MCF 10A (cell line): ENCODE data around the gene PLEKHJ1. TPM values are rescaled to one million over a fixed set of nuclear protein-coding genes. Genes with fewer than 3 reads are reported as not detected.

Experiments used
- BruUV-seq: library from RNA; stranded (reverse); fragments of 400-500 nt; replicated peaks from 2 replicates; lab custom pipeline; 2021; lab: Mats Ljungman, UMichigan
- CTCF ChIA-PET: fragments of 300-600 bp; sonication (Branson Sonifier 250); formaldehyde crosslinking; extraction: SDS; loops from one replicate; lab custom pipeline; 2021; ENCODE audit warnings: antibody characterized with exemption, inconsistent platforms; lab: Yijun Ruan, JAX
- POLR2A ChIA-PET: fragments of 300-600, 350-650 bp; sonication (Branson Sonifier 250); formaldehyde crosslinking; extraction: SDS; loops from one replicate; lab custom pipeline; 2020; ENCODE audit warnings: antibody characterized with exemption, inconsistent platforms; lab: Yijun Ruan, JAX
- DNase-seq: peaks from one replicate; pipeline ENCODE4 v3.0.0-alpha.2; 2018; ENCODE audit not compliant: unreplicated experiment
- H3K27ac Mint-ChIP-seq: one replicate; pipeline ENCODE4 v1.8.0; 2022; ENCODE audit warnings: mild to moderate bottlenecking, low read depth, mixed read lengths; ENCODE audit not compliant: unreplicated experiment
- H3K27me3 Mint-ChIP-seq: one replicate; pipeline ENCODE4 v1.8.0; 2022; ENCODE audit warnings: mixed read lengths; ENCODE audit not compliant: insufficient read depth, unreplicated experiment
- H3K36me3 Mint-ChIP-seq: one replicate; pipeline ENCODE4 v1.8.0; 2022; ENCODE audit warnings: mild to moderate bottlenecking, moderate library complexity, mixed read lengths; ENCODE audit not compliant: insufficient read depth, unreplicated experiment
- H3K4me1 Mint-ChIP-seq: one replicate; pipeline ENCODE4 v1.8.0; 2022; ENCODE audit warnings: mixed read lengths; ENCODE audit not compliant: insufficient read depth, unreplicated experiment
- H3K4me3 Mint-ChIP-seq: one replicate; pipeline ENCODE4 v1.8.0; 2022; ENCODE audit warnings: mild to moderate bottlenecking, moderate library complexity, mixed read lengths; ENCODE audit not compliant: unreplicated experiment
- H3K9me3 Mint-ChIP-seq: one replicate; pipeline ENCODE4 v1.8.0; 2022; ENCODE audit warnings: mixed read lengths; ENCODE audit not compliant: unreplicated experiment
- intact Hi-C: fragments of 100-400 bp; cut with micrococcal nuclease; formaldehyde crosslinking; loops from 2 replicates; pipeline ENCODE4 v1.14.1; 2022
- total RNA-seq: library from RNA; stranded (reverse); gene quantifications from 2 replicates; pipeline ENCODE4 v1.2.3, GENCODE V29; 2022
- TF ChIP-seq, protein P1 (sequence below): fragments of 200-600 bp; IDR thresholded peaks from one replicate; pipeline ENCODE4 v1.8.0; 2022; ENCODE audit warnings: antibody characterized with exemption, mild to moderate bottlenecking; ENCODE audit not compliant: unreplicated experiment

Gene PLEKHJ1
- total RNA-seq, 1 experiment from 2014 or later: 54.1 TPM

- BruUV-seq: no TSS peak
- Mint-ChIP-seq H3K4me1 (peaks cover 13% of the 10 kb centered on the region), H3K9me3 (no peaks in the 10 kb centered on the region), H3K27ac (no peak overlapping the region), H3K27me3 (no peaks in the 10 kb centered on the region), H3K36me3 (peaks cover 44% of the 10 kb centered on the region), H3K4me3 (no peak overlapping the region)
- TF ChIP-seq, protein P1, sequence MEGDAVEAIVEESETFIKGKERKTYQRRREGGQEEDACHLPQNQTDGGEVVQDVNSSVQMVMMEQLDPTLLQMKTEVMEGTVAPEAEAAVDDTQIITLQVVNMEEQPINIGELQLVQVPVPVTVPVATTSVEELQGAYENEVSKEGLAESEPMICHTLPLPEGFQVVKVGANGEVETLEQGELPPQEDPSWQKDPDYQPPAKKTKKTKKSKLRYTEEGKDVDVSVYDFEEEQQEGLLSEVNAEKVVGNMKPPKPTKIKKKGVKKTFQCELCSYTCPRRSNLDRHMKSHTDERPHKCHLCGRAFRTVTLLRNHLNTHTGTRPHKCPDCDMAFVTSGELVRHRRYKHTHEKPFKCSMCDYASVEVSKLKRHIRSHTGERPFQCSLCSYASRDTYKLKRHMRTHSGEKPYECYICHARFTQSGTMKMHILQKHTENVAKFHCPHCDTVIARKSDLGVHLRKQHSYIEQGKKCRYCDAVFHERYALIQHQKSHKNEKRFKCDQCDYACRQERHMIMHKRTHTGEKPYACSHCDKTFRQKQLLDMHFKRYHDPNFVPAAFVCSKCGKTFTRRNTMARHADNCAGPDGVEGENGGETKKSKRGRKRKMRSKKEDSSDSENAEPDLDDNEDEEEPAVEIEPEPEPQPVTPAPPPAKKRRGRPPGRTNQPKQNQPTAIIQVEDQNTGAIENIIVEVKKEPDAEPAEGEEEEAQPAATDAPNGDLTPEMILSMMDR: no peak
- no peak for DNase-seq
- intact Hi-C loops: loop anchor here (10.0 kb wide), 1 partner anchor 338 kb away; no protein-coding TSS in a partner anchor
- ChIA-PET CTCF (interaction anchor here (0.5 to 0.6 kb wide), 3 partner anchors 71 to 122 kb away, joined by 3 to 4 read pairs (median 4); no protein-coding TSS in a partner anchor), POLR2A (interaction anchor here (0.6 kb wide), 1 partner anchor 64 kb away, joined by 3 read pairs; no protein-coding TSS in a partner anchor)
Observed at GRCh38 chr19:2277138-2277537, 41.0 kb upstream of the PLEKHJ1 start.

GRCh38 chr19:2276429-2276986, 40.4 kb upstream of the PLEKHJ1 start:
- Mint-ChIP-seq H3K4me1 (peaks cover 19% of the 10 kb centered on the region), H3K36me3 (peaks cover 50% of the 10 kb centered on the region), H3K27ac (no peak overlapping the region), H3K27me3 (no peaks in the 10 kb centered on the region), H3K4me3 (no peak overlapping the region), H3K9me3 (no peaks in the 10 kb centered on the region)
- DNase-seq: no peak
- POLR2A ChIA-PET: no interaction called here
- no TSS peak for BruUV-seq
- CTCF ChIA-PET: interaction anchor here (0.6 kb wide), 2 partner anchors 71 to 121 kb away, joined by 4 read pairs; no protein-coding TSS in a partner anchor
- intact Hi-C loops: loop anchor here (10.0 kb wide), 1 partner anchor 338 kb away; no protein-coding TSS in a partner anchor
- TF ChIP-seq, protein P1: no peak

- H3K27me3 Mint-ChIP-seq: no peaks in the 10 kb centered on the region
- no peak overlapping the region for H3K27ac Mint-ChIP-seq
- peaks cover 19% of the 10 kb centered on the region for H3K4me1 Mint-ChIP-seq
- TF ChIP-seq, protein P1: no peak
- H3K9me3 Mint-ChIP-seq: no peaks in the 10 kb centered on the region
- no peak for DNase-seq
- ChIA-PET CTCF (interaction anchor here (0.6 to 2.4 kb wide), 3 partner anchors 15 to 116 kb away, joined by 6 to 10 read pairs (median 7); partner anchors contain the start of gene PLEKHJ1), POLR2A (no interaction called here)
- intact Hi-C loops: loop anchor here (1.0 to 10.0 kb wide), 2 partner anchors 115 to 339 kb away; no protein-coding TSS in a partner anchor
- no TSS peak for BruUV-seq
- peaks cover 57% of the 10 kb centered on the region for H3K36me3 Mint-ChIP-seq
- H3K4me3 Mint-ChIP-seq: no peak overlapping the region
Observed at GRCh38 chr19:2275588-2276428, 39.7 kb upstream of the PLEKHJ1 start.
